HCT116 (cell line): ENCODE measurements around the gene PASD1. TPM values are rescaled to one million over a fixed set of nuclear protein-coding genes. Genes with fewer than 3 reads are reported as not detected.

Experiments used
- ATAC-seq: fragments of 200-7000 bp; cut with Tn5 transposase; 2 replicates; pipeline ENCODE4 v1.9.1; 2020; ENCODE audit warnings: mild to moderate bottlenecking, moderate library complexity
- BruUV-seq: library from RNA; stranded (reverse); fragments of 400-500 nt; replicated peaks from 2 replicates; lab custom pipeline; 2021; lab: Mats Ljungman, UMichigan
- CTCF ChIA-PET: fragments of 300-600 bp; sonication (Branson Sonifier 250); formaldehyde crosslinking; loops from one replicate; lab custom pipeline; 2021; ENCODE audit warnings: antibody characterized with exemption; lab: Charles Lee
- POLR2A ChIA-PET: fragments of 300-600, 350-600 bp; sonication (Branson Sonifier 250); formaldehyde crosslinking; loops from one replicate; lab custom pipeline; 2021; ENCODE audit warnings: antibody characterized with exemption; lab: Charles Lee
- RAD21 ChIA-PET, 2 experiments: fragments of 300-600 bp; sonication (Branson Sonifier 250); formaldehyde crosslinking; loops; one replicate each; lab custom pipeline; 2023; ENCODE audit warnings: low total read pairs in 2 of 2; ENCODE audit not compliant: uncharacterized antibody in 2 of 2, unreplicated experiment in 2 of 2, low non-redundant PET in 1 of 2; lab: Charles Lee
- DNase-seq: peaks from one replicate; pipeline ENCODE4 v3.0.0-alpha.2; 2010; ENCODE audit warnings: low read depth, low spot score
- H2AFZ ChIP-seq: fragments of 200-600 bp; shearing (Covaris generic), sonication (generic); 2 replicates; pipeline ENCODE4 v1.6.1; 2017; ENCODE audit warnings: low read depth, mixed run types, mixed read lengths, antibody characterized with exemption, low read length; ENCODE audit not compliant: poor library complexity, severe bottlenecking
- H3K27ac ChIP-seq: 2 replicates; pipeline ENCODE4 v1.5.1; 2012; ENCODE audit warnings: low read depth, low read length
- H3K27me3 ChIP-seq: fragments of 200-600 bp; sonication (generic); 2 replicates; pipeline ENCODE4 v1.6.1; 2016; ENCODE audit warnings: mixed run types, low read length, mixed read lengths; ENCODE audit not compliant: insufficient read depth
- H3K36me3 ChIP-seq, 2 experiments: fragments of 200-500 bp in 1 of 2; fragments of 200-600 bp in 1 of 2; sonication (Bioruptor generic) in 1 of 2; sonication (generic) in 1 of 2; 2 replicates each; pipeline versions ENCODE4 v1.5.1 to v1.6.1; 2014 to 2016; ENCODE audit warnings: low read length in 2 of 2, inconsistent platforms in 1 of 2, mixed read lengths in 1 of 2, mixed run types in 1 of 2; ENCODE audit not compliant: insufficient read depth in 2 of 2, control insufficient read depth in 1 of 2
- H3K4me1 ChIP-seq, 2 experiments: fragments of 200-600 bp in 1 of 2; sonication (generic) in 1 of 2; 2 replicates each; pipeline versions ENCODE4 v1.5.1 to v1.6.1; 2012 to 2017; ENCODE audit warnings: low read length in 2 of 2, inconsistent platforms in 1 of 2, mild to moderate bottlenecking in 1 of 2, mixed read lengths in 1 of 2, mixed run types in 1 of 2, moderate library complexity in 1 of 2; ENCODE audit not compliant: insufficient read depth in 2 of 2, control insufficient read depth in 1 of 2
- H3K4me2 ChIP-seq: fragments of 200-600 bp; sonication (generic); 2 replicates; pipeline ENCODE4 v1.6.1; 2017; ENCODE audit warnings: mixed run types, low read length, mixed read lengths
- H3K4me3 ChIP-seq, 2 experiments: fragments of 200-600 bp in 1 of 2; sonication (generic) in 1 of 2; replicated peaks in 1 of 2; 2 replicates each; pipeline ENCODE4 v1.5.1; 2011 to 2016; ENCODE audit warnings: low read length in 2 of 2, control low read depth in 1 of 2, low read depth in 1 of 2, mild to moderate bottlenecking in 1 of 2, mixed read lengths in 1 of 2, mixed run types in 1 of 2
- H3K79me2 ChIP-seq: fragments of 200-600 bp; sonication (generic); 2 replicates; pipeline ENCODE4 v1.6.1; 2017; ENCODE audit warnings: mild to moderate bottlenecking, mixed run types, low read length, moderate library complexity, mixed read lengths; ENCODE audit not compliant: insufficient read depth
- H3K9ac ChIP-seq: fragments of 200-600 bp; sonication (generic); 2 replicates; pipeline ENCODE4 v1.6.1; 2016; ENCODE audit warnings: low read length, mixed read lengths
- H3K9me2 ChIP-seq: fragments of 200-600 bp; sonication (generic), shearing (Covaris generic); 2 replicates; pipeline ENCODE4 v1.6.1; 2017; ENCODE audit warnings: mixed run types, mild to moderate bottlenecking, moderate library complexity; ENCODE audit not compliant: insufficient read depth
- H3K9me3 ChIP-seq, 2 experiments: fragments of 200-500 bp in 1 of 2; fragments of 200-600 bp in 1 of 2; sonication (Bioruptor generic) in 1 of 2; sonication (generic) in 1 of 2; 2 replicates each; pipeline ENCODE4 v1.6.1; 2014 to 2017; ENCODE audit warnings: low read length in 2 of 2, mixed read lengths in 2 of 2, inconsistent platforms in 1 of 2, low read depth in 1 of 2, mild to moderate bottlenecking in 1 of 2, mixed run types in 1 of 2, moderate library complexity in 1 of 2; ENCODE audit not compliant: control insufficient read depth in 1 of 2, insufficient read depth in 1 of 2
- H4K20me1 ChIP-seq: fragments of 200-600 bp; sonication (generic), shearing (Covaris generic); 2 replicates; pipeline ENCODE4 v1.6.1; 2017; ENCODE audit warnings: mixed run types, mild to moderate bottlenecking, moderate library complexity; ENCODE audit not compliant: insufficient read depth
- ATF3 ChIP-seq: IDR thresholded peaks from 2 replicates; pipeline ENCODE4 v1.6.1; 2012
- CBX3 ChIP-seq: IDR thresholded peaks from 2 replicates; pipeline ENCODE4 v1.6.1; 2012; ENCODE audit warnings: low read depth
- CEBPB ChIP-seq: IDR thresholded peaks from 2 replicates; pipeline ENCODE4 v1.6.1; 2012; ENCODE audit warnings: low read depth
- CTCF ChIP-seq, 3 experiments: fragments of 200-600 bp in 1 of 3; sonication (generic) in 1 of 3; IDR thresholded peaks in 2 of 3; conservative IDR thresholded peaks in 1 of 3; 2 replicates each; pipeline ENCODE4 v1.5.1; 2012 to 2017; ENCODE audit warnings: low read depth in 2 of 3, low read length in 2 of 3, antibody characterized with exemption in 1 of 3, borderline replicate concordance in 1 of 3, control low read depth in 1 of 3, mild to moderate bottlenecking in 1 of 3, mixed read lengths in 1 of 3, mixed run types in 1 of 3, moderate library complexity in 1 of 3; ENCODE audit not compliant: insufficient read depth in 1 of 3
- EZH2phosphoT487 ChIP-seq: fragments of 200-600 bp; IDR thresholded peaks from 2 replicates; pipeline ENCODE4 v1.6.1; 2018; ENCODE audit warnings: antibody characterized with exemption, borderline replicate concordance
- FOSL1 ChIP-seq: IDR thresholded peaks from 2 replicates; pipeline ENCODE4 v1.6.1; 2012; ENCODE audit warnings: low read depth
- MAX ChIP-seq: IDR thresholded peaks from 2 replicates; pipeline ENCODE4 v1.6.1; 2012
- POLR2A ChIP-seq: IDR thresholded peaks from 2 replicates; pipeline ENCODE4 v1.7.0; 2011; ENCODE audit warnings: borderline replicate concordance; ENCODE audit not compliant: insufficient read depth, insufficient read length; ENCODE audit errors: extremely low read depth
- RAD21 ChIP-seq: IDR thresholded peaks from 2 replicates; pipeline ENCODE4 v1.6.1; 2012; ENCODE audit warnings: low read depth, mild to moderate bottlenecking
- REST ChIP-seq: IDR thresholded peaks from 2 replicates; pipeline ENCODE4 v1.6.1; 2012; ENCODE audit warnings: low read depth
- SP1 ChIP-seq: IDR thresholded peaks from 2 replicates; pipeline ENCODE4 v1.6.1; 2012; ENCODE audit warnings: low read depth
- SRF ChIP-seq: IDR thresholded peaks from 2 replicates; pipeline ENCODE4 v1.6.1; 2012; ENCODE audit warnings: low read depth
- TCF7L2 ChIP-seq: IDR thresholded peaks from 2 replicates; pipeline ENCODE4 v1.7.0; 2011; ENCODE audit warnings: borderline replicate concordance, inconsistent platforms; ENCODE audit not compliant: insufficient read depth, insufficient read length; ENCODE audit errors: extremely low read depth
- YY1 ChIP-seq: IDR thresholded peaks from 2 replicates; pipeline ENCODE4 v1.6.1; 2011; ENCODE audit warnings: low read length, low read depth, moderate library complexity, mild to moderate bottlenecking; ENCODE audit not compliant: insufficient replicate concordance; ENCODE audit errors: extremely low read depth
- ZBTB33 ChIP-seq: IDR thresholded peaks from 2 replicates; pipeline ENCODE4 v1.6.1; 2011; ENCODE audit warnings: mild to moderate bottlenecking, low read length, moderate library complexity; ENCODE audit not compliant: insufficient replicate concordance; ENCODE audit errors: extremely low read depth
- ZFX ChIP-seq: fragments of 450-650 bp; IDR thresholded peaks from 2 replicates; pipeline ENCODE4 v1.6.1; 2017
- intact Hi-C: fragments of 100-400 bp; cut with micrococcal nuclease; formaldehyde crosslinking; loops from 2 replicates; pipeline ENCODE4 v1.10.0; 2022
- total RNA-seq: library from RNA; stranded (reverse); gene quantifications from one replicate; pipeline ENCODE4 v1.2.1, GENCODE V29; 2021; ENCODE audit not compliant: unreplicated experiment

The PASD1 gene
- total RNA-seq, 1 experiment from 2014 or later: not detected

GRCh38 chrX:151697522-151697921 is 134.0 kb downstream of the PASD1 start:
- TF ChIP-seq YY1 (no peak), CEBPB (no peak), RAD21 (no peak), REST (no peak), MAX (no peak), SRF (no peak), ZBTB33 (no peak), SP1 (no peak), FOSL1 (no peak), TCF7L2 (no peak), CTCF (IDR thresholded peaks at IDR 0.05 in 2 of 3, conservative IDR thresholded peaks at IDR 0.05 in 1 of 3; ENCODE audit: borderline replicate concordance in 1 of 3, insufficient read depth in 1 of 3, low read depth in 2 of 3, low read length in 2 of 3) (no peak), EZH2phosphoT487 (no peak), ZFX (no peak), POLR2A (no peak), ATF3 (no peak), CBX3 (no peak)
- H3K27ac ChIP-seq: no peak overlapping the region
- no peak overlapping the region for H3K4me2 ChIP-seq
- CTCF ChIA-PET: no interaction called here
- DNase-seq (no peak), ATAC-seq (no peak)
- no peaks in the 10 kb centered on the region for H3K27me3 ChIP-seq
- H3K79me2 ChIP-seq: no peaks in the 10 kb centered on the region
- no peaks in the 10 kb centered on the region for H4K20me1 ChIP-seq
- intact Hi-C loops: no loop called here
- RAD21 ChIA-PET: no interaction called here
- no peak overlapping the region for H3K4me3 ChIP-seq
- H3K9me3 ChIP-seq: no peaks in the 10 kb centered on the region
- no peak overlapping the region for H3K9ac ChIP-seq
- H3K36me3 ChIP-seq: no peaks in the 10 kb centered on the region
- H3K4me1 ChIP-seq: no peaks in the 10 kb centered on the region
- BruUV-seq: no TSS peak
- H3K9me2 ChIP-seq: no peaks in the 10 kb centered on the region
- POLR2A ChIA-PET: no interaction called here
- H2AFZ ChIP-seq: no peak overlapping the region
